GM23248 (cell line): ENCODE results near the gene HIGD2A. TPM values are rescaled to one million over a fixed set of nuclear protein-coding genes. Genes with fewer than 3 reads are reported as not detected.

Source experiments
- DNase-seq: peaks from one replicate; pipeline ENCODE4 v3.0.0-alpha.2; 2015
- H2AFZ ChIP-seq: fragments of 200-600 bp; sonication (generic); 2 replicates; pipeline ENCODE4 v1.6.1; 2016; ENCODE audit warnings: antibody characterized with exemption
- H3F3A ChIP-seq: fragments of 200-600 bp; sonication (generic); 2 replicates; pipeline ENCODE4 v1.6.1; 2016; ENCODE audit warnings: mild to moderate bottlenecking, antibody characterized with exemption, mixed run types; ENCODE audit not compliant: insufficient read depth
- H3K27ac ChIP-seq: fragments of 200-600 bp; sonication (generic); 2 replicates; pipeline ENCODE4 v1.5.1; 2016; ENCODE audit warnings: mild to moderate bottlenecking
- H3K27me3 ChIP-seq: fragments of 200-600 bp; sonication (generic); replicated peaks from 2 replicates; pipeline ENCODE4 v1.6.1; 2016; ENCODE audit warnings: mild to moderate bottlenecking; ENCODE audit not compliant: insufficient read depth
- H3K36me3 ChIP-seq: fragments of 200-600 bp; sonication (generic); 2 replicates; pipeline ENCODE4 v1.6.1; 2016; ENCODE audit warnings: low read depth, mild to moderate bottlenecking
- H3K4me1 ChIP-seq: fragments of 200-600 bp; sonication (generic); 2 replicates; pipeline ENCODE4 v1.6.1; 2016; ENCODE audit warnings: mild to moderate bottlenecking; ENCODE audit not compliant: insufficient read depth
- H3K4me2 ChIP-seq: fragments of 200-600 bp; sonication (generic); one replicate; pipeline ENCODE4 v1.6.1; 2016; ENCODE audit warnings: mild to moderate bottlenecking; ENCODE audit not compliant: unreplicated experiment
- H3K4me3 ChIP-seq: fragments of 200-600 bp; sonication (generic); 2 replicates; pipeline ENCODE4 v1.5.1; 2016; ENCODE audit warnings: mild to moderate bottlenecking
- H3K79me2 ChIP-seq: fragments of 200-600 bp; sonication (generic); 2 replicates; pipeline ENCODE4 v1.6.1; 2016; ENCODE audit warnings: mild to moderate bottlenecking; ENCODE audit not compliant: insufficient read depth
- H3K9ac ChIP-seq: fragments of 200-600 bp; sonication (generic); 2 replicates; pipeline ENCODE4 v1.6.1; 2016; ENCODE audit warnings: mild to moderate bottlenecking
- H3K9me2 ChIP-seq: fragments of 200-600 bp; sonication (generic); 2 replicates; pipeline ENCODE4 v1.6.1; 2016; ENCODE audit warnings: mixed run types, mild to moderate bottlenecking, moderate library complexity; ENCODE audit not compliant: insufficient read depth
- H3K9me3 ChIP-seq: fragments of 200-600 bp; sonication (generic); one replicate; pipeline ENCODE4 v1.6.1; 2017; ENCODE audit warnings: low read depth
- H4K20me1 ChIP-seq: fragments of 200-600 bp; sonication (generic); 2 replicates; pipeline ENCODE4 v1.6.0; 2016; ENCODE audit not compliant: insufficient read depth
- EZH2 ChIP-seq: fragments of 200-600 bp; sonication (generic); IDR thresholded peaks from 2 replicates; pipeline ENCODE4 v1.6.1; 2018; ENCODE audit warnings: antibody characterized with exemption, mild to moderate bottlenecking; ENCODE audit not compliant: insufficient read depth, poor library complexity, severe bottlenecking
- EZH2phosphoT487 ChIP-seq: fragments of 200-600 bp; sonication (generic); IDR thresholded peaks from 2 replicates; pipeline ENCODE4 v1.6.1; 2018; ENCODE audit warnings: antibody characterized with exemption, moderate library complexity, mild to moderate bottlenecking, low read depth; ENCODE audit not compliant: insufficient read depth
- WGBS, 2 experiments: methylation state at CpG; one replicate each; pipeline ENCODE4 v1.1.6; 2015 to 2017; ENCODE audit warnings: low lambda C conversion rate in 2 of 2, low coverage in 1 of 2; ENCODE audit errors: missing lambda C conversion rate in 2 of 2; 5-methylcytosine and 5-hydroxymethylcytosine counted together
- in situ Hi-C: fragments of 300-500 bp; cut with MboI; formaldehyde crosslinking; loops from 2 replicates; pipeline ENCODE4 v1.15.0; 2020
- polyA plus RNA-seq: library from polyadenylated mRNA; unstranded; fragments of >200 nt; fragmentation: Nextera tagmentation; extraction: Ambion mirVana; gene quantifications from 2 replicates; pipeline ENCODE4 v1.2.1, GENCODE V29; 2016
- total RNA-seq: library from RNA; depleted of rRNA; stranded (reverse); fragments of >200 nt; shearing (Covaris generic); gene quantifications from 2 replicates; pipeline ENCODE4 v1.2.3, GENCODE V29; 2014

The HIGD2A gene
- total and polyA plus RNA-seq, 2 experiments from 2014 or later, result 72.1 to 117 TPM

GRCh38 chr5:176342766-176343458 is 45.6 kb upstream of the HIGD2A start:
- in situ Hi-C loops, result loop anchor here (25.0 kb wide), 1 partner anchor 606 kb away; no protein-coding TSS in a partner anchor
- no peaks in the 10 kb centered on the region for H3K27me3 ChIP-seq
- H3K4me3 ChIP-seq, result no peak overlapping the region
- peaks cover 36% of the 10 kb centered on the region for H3F3A ChIP-seq
- no peaks in the 10 kb centered on the region for H3K79me2 ChIP-seq
- no peaks in the 10 kb centered on the region for H3K9me2 ChIP-seq
- 47 to 56% methylated on average over 2 of the region's 2 CpGs for whole genome bisulfite sequencing, 2 experiments
- no peak overlapping the region for H3K27ac ChIP-seq
- H3K4me2 ChIP-seq, result no peak overlapping the region
- peaks cover 34% of the 10 kb centered on the region for H3K36me3 ChIP-seq
- H3K4me1 ChIP-seq, result no peaks in the 10 kb centered on the region
- DNase-seq, result no peak
- no peak for TF ChIP-seq EZH2phosphoT487
- no peak for TF ChIP-seq EZH2
- H3K9ac ChIP-seq, result no peak overlapping the region
- no peaks in the 10 kb centered on the region for H4K20me1 ChIP-seq
- no peak overlapping the region for H2AFZ ChIP-seq
- H3K9me3 ChIP-seq, result no peaks in the 10 kb centered on the region

- H3K9me2 ChIP-seq, result no peaks in the 10 kb centered on the region
- H3K9ac ChIP-seq, result no peak overlapping the region
- 0 out of 2 replicates have a peak, but pooled peaks cover 13% of the 10 kb centered on the region for H3F3A ChIP-seq
- TF ChIP-seq EZH2phosphoT487 (no peak), EZH2 (no peak)
- no peaks in the 10 kb centered on the region for H3K9me3 ChIP-seq
- no peaks in the 10 kb centered on the region for H3K27me3 ChIP-seq
- no peak for DNase-seq
- peaks cover 69% of the 10 kb centered on the region for H3K79me2 ChIP-seq
- 96 to 97% methylated on average over 8 of the region's 8 CpGs for WGBS, 2 experiments
- peaks cover 80% of the 10 kb centered on the region for H3K36me3 ChIP-seq
- in situ Hi-C loops, result no loop called here
- peaks cover 18% of the 10 kb centered on the region; the same call in 1 of the 2 replicates for H4K20me1 ChIP-seq
- no peak overlapping the region for H2AFZ ChIP-seq
- no peaks in the 10 kb centered on the region for H3K4me1 ChIP-seq
- H3K4me2 ChIP-seq, result no peak overlapping the region
- no peak overlapping the region for H3K4me3 ChIP-seq
- H3K27ac ChIP-seq, result no peak overlapping the region
Measured at GRCh38 chr5:176350416-176350815, 38.1 kb upstream of the HIGD2A start.

- no peaks in the 10 kb centered on the region for H3K4me1 ChIP-seq
- 89 to 91% methylated on average over 5 of the region's 5 CpGs for WGBS, 2 experiments
- no peak overlapping the region for H3K4me3 ChIP-seq
- no peak overlapping the region for H3K27ac ChIP-seq
- H3K9me2 ChIP-seq, result no peaks in the 10 kb centered on the region
- H2AFZ ChIP-seq, result no peak overlapping the region
- peaks cover 18% of the 10 kb centered on the region; the same call in 1 of the 2 replicates for H4K20me1 ChIP-seq
- peaks cover 87% of the 10 kb centered on the region for H3K79me2 ChIP-seq
- no peaks in the 10 kb centered on the region for H3K27me3 ChIP-seq
- in situ Hi-C loops, result no loop called here
- no peak for DNase-seq
- no peak for TF ChIP-seq EZH2phosphoT487
- TF ChIP-seq EZH2, result no peak
- H3K9me3 ChIP-seq, result no peaks in the 10 kb centered on the region
- H3K4me2 ChIP-seq, result no peak overlapping the region
- H3K9ac ChIP-seq, result no peak overlapping the region
- peaks cover 71% of the 10 kb centered on the region; the same call in 1 of the 2 replicates for H3K36me3 ChIP-seq
- H3F3A ChIP-seq, result no peaks in the 10 kb centered on the region
Measured at GRCh38 chr5:176352116-176352878, 36.3 kb upstream of the HIGD2A start.

GRCh38 chr5:176353533-176353932 is 35.0 kb upstream of the HIGD2A start:
- H3K27me3 ChIP-seq, result no peaks in the 10 kb centered on the region
- DNase-seq, result no peak
- peaks cover 68% of the 10 kb centered on the region; the same call in 1 of the 2 replicates for H3K36me3 ChIP-seq
- TF ChIP-seq EZH2 (no peak), EZH2phosphoT487 (no peak)
- WGBS, 2 experiments, result 95 to 98% methylated on average over 4 of the region's 4 CpGs
- in situ Hi-C loops, result no loop called here
- H3K27ac ChIP-seq, result no peak overlapping the region
- H3K9me2 ChIP-seq, result no peaks in the 10 kb centered on the region
- H3F3A ChIP-seq, result no peaks in the 10 kb centered on the region
- peaks cover 99% of the 10 kb centered on the region for H3K79me2 ChIP-seq
- no peak overlapping the region for H2AFZ ChIP-seq
- no peak overlapping the region for H3K4me2 ChIP-seq
- H3K9ac ChIP-seq, result no peak overlapping the region
- no peaks in the 10 kb centered on the region for H3K9me3 ChIP-seq
- no peaks in the 10 kb centered on the region for H3K4me1 ChIP-seq
- no peak overlapping the region for H3K4me3 ChIP-seq
- peaks cover 18% of the 10 kb centered on the region; the same call in 1 of the 2 replicates for H4K20me1 ChIP-seq
